BE2C (cell line): ENCODE measurements around the gene CNIH3.

Source experiments
- DNase-seq: peaks from one replicate; pipeline ENCODE4 v3.0.0-alpha.2; 2020
- H3K27me3 ChIP-seq: fragments of 250-450 bp; sonication (Bioruptor Pico); 2 replicates; pipeline ENCODE4 v1.5.1; 2020; ENCODE audit warnings: mild to moderate bottlenecking
- H3K36me3 ChIP-seq: fragments of 250-450 bp; sonication (Bioruptor Pico); 2 replicates; pipeline ENCODE4 v1.5.1; 2020; ENCODE audit warnings: mild to moderate bottlenecking
- H3K4me1 ChIP-seq: fragments of 250-450 bp; sonication (Bioruptor Pico); 2 replicates; pipeline ENCODE4 v1.5.1; 2020
- H3K4me3 ChIP-seq: 2 replicates; pipeline ENCODE4 v1.5.1; 2011; ENCODE audit warnings: low read depth, low read length
- H3K9me3 ChIP-seq: fragments of 250-450 bp; sonication (Bioruptor Pico); 2 replicates; pipeline ENCODE4 v1.5.1; 2020
- CTCF ChIP-seq: IDR thresholded peaks from 2 replicates; pipeline ENCODE4 v1.5.1; 2012; ENCODE audit warnings: mild to moderate bottlenecking, low read depth, low read length

Gene CNIH3

GRCh38 chr1:224643653-224644052 lies 27.5 kb downstream of the CNIH3 start:
- H3K36me3 ChIP-seq, result no peaks in the 10 kb centered on the region
- H3K27me3 ChIP-seq, result no peaks in the 10 kb centered on the region
- no peaks in the 10 kb centered on the region for H3K4me1 ChIP-seq
- no peak overlapping the region for H3K4me3 ChIP-seq
- DNase-seq, result no peak
- H3K9me3 ChIP-seq, result no peaks in the 10 kb centered on the region
- no peak for TF ChIP-seq CTCF

- H3K36me3 ChIP-seq, result no peaks in the 10 kb centered on the region
- no peaks in the 10 kb centered on the region for H3K9me3 ChIP-seq
- TF ChIP-seq CTCF, result peak; percentile 90
- no peak overlapping the region for H3K4me3 ChIP-seq
- H3K4me1 ChIP-seq, result no peaks in the 10 kb centered on the region
- DNase-seq, result peak; percentile 53
- H3K27me3 ChIP-seq, result no peaks in the 10 kb centered on the region
Observed at GRCh38 chr1:224644553-224645154, 28.5 kb downstream of the CNIH3 start.

GRCh38 chr1:224647449-224647848 lies 31.3 kb downstream of the CNIH3 start:
- Histone ChIP-seq H3K4me1 (no peaks in the 10 kb centered on the region), H3K4me3 (no peak overlapping the region), H3K27me3 (no peaks in the 10 kb centered on the region), H3K36me3 (no peaks in the 10 kb centered on the region), H3K9me3 (no peaks in the 10 kb centered on the region)
- no peak for TF ChIP-seq CTCF
- no peak for DNase-seq

- Histone ChIP-seq H3K36me3 (no peaks in the 10 kb centered on the region), H3K9me3 (no peaks in the 10 kb centered on the region), H3K27me3 (no peaks in the 10 kb centered on the region), H3K4me1 (no peaks in the 10 kb centered on the region), H3K4me3 (no peak overlapping the region)
- DNase-seq, result no peak
- no peak for TF ChIP-seq CTCF
Observed at GRCh38 chr1:224650290-224650689, 34.2 kb downstream of the CNIH3 start.

- no peaks in the 10 kb centered on the region for H3K36me3 ChIP-seq
- no peaks in the 10 kb centered on the region for H3K9me3 ChIP-seq
- H3K4me1 ChIP-seq, result no peaks in the 10 kb centered on the region
- no peak for DNase-seq
- no peak for TF ChIP-seq CTCF
- no peaks in the 10 kb centered on the region for H3K27me3 ChIP-seq
- H3K4me3 ChIP-seq, result no peak overlapping the region
Observed at GRCh38 chr1:224651188-224651587, 35.1 kb downstream of the CNIH3 start.

GRCh38 chr1:224656392-224656791 lies 40.3 kb downstream of the CNIH3 start:
- no peak for DNase-seq
- no peak overlapping the region for H3K4me3 ChIP-seq
- TF ChIP-seq CTCF, result no peak

More at GRCh38 chr1:224656392-224656791, 40.3 kb downstream of the CNIH3 start:
- Histone ChIP-seq H3K4me1 (no peaks in the 10 kb centered on the region; the same call in 1 of the 2 replicates), H3K27me3 (no peaks in the 10 kb centered on the region), H3K36me3 (no peaks in the 10 kb centered on the region), H3K9me3 (no peaks in the 10 kb centered on the region)
